HG03039 (cell line): ENCODE results near the gene ERC1.
"Not testable (repeated sequence)": the region's sequence is repeated elsewhere in the genome, so short reads cannot be mapped to it uniquely, and the experiment has no call there.

Experiments used
- ATAC-seq: cut with Tn5 transposase; IDR thresholded peaks from one replicate; pipeline ENCODE4 v1.9.1; 2021; ENCODE audit warnings: mild to moderate bottlenecking, moderate library complexity; ENCODE audit not compliant: unreplicated experiment

Gene ERC1

DNA sequence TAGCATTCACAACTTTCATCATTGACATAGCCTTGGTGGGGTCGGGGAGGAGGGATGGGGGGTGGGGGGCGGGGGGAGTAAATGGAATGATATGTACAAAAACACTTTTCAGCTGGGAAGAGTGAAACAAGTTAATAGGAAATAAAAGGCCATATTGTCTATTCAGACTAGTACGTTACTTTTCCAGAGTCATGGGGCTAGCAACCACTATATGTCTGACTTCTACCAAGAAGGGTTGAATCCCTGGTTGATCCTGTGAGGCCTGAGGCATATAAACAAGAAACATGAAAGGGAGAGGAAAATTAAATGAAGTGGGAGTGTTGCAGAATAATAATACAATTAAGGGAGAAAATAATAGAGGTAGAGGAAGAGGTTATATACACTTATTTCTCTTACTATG is 225.5 kb downstream of the ERC1 start:
- ATAC-seq, result no peak

DNA sequence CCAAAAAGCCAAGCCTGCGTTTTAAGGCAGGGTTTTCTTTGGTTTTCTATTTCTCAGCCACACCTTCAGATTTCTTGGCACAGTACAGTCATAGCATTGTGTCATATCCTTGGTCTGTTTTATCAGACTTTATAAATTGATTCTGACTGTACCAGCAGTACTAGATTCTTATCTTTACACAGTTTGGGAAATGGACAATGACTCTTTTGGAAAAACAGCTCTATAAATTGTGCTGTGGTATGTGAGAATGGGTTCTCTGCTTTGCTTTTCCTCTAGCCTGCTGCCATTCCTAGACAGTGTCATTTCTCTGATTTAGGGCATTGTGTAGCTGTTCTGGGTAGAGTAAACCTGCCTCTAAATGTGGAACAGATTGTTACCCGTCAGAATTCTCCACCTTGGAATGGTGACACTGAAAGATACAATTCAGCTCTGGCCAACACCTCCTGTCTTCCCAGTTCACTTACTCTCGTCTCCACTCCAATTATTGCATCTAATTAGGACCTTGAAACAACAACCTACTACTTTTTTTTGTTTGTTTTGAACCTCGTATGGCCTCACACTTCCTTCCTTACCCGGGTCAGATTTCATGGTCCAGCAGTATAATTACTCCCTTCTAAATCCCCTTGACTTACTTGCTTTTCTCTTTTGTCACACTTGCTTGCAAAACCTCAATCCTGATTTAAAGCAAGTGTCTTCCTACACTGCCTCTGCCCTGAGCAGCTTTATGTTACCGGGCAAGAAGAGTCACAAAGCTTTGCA is 226.3 kb downstream of the ERC1 start:
- no peak for ATAC-seq

- no peak for ATAC-seq
Observed at GRCh38 chr12:1218369-1218768, 227.3 kb downstream of the ERC1 start.

- ATAC-seq, result no peak
Observed at GRCh38 chr12:1220127-1221092, 229.4 kb downstream of the ERC1 start.

DNA sequence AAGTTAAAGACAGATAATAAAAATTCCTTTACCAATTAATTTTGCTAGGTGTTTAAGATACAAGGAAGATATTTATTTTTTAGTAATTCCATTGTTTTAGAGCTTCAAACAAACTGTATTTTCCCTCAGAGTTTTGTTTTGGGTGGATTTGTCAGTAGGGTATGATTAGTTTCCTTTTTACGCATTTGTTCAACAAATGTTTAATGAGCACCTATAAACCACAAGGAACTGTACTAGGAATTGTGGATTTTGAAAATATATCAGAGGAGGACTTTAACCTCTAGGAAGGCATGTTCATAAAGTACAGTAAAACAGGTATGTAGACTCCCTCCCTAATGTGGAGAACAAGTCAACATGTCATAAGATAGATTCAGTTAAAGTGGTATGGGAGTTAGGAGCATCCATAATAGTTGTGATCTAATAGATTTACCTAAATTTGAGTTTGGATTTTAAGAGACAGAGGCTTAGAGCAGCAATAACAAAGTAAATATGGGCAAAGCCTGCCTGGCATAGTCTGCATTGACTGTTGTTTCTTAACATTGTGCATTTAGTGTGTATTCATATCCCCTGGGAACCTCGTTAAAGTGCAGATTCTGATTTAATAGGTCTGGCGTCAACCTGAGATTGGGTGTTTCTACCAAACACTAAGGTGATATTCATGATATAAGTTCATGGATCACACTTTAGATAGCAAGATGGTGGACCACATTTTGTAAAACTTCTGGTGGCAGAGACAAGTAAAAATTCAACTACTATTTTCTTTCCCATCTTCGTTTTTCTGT is 232.0 kb downstream of the ERC1 start:
- ATAC-seq, result no peak

DNA sequence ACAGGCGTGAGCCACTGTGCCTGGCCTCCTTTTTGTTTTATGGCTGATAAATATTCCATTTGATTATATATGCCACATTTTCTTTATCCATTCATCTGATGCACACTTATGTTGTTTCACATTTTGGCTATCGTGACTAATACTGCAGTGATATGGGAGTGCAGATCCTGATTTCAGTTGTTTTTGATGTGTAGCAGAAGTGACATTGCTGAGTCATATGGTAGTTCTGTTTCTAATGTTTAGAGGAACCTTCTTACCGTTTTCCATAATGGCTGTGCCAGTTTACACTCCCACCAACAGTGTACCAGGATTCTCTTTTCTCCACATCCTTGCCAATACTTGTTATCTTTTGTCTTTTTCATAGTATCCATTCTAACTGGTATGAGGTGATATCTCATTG is 235.9 kb downstream of the ERC1 start:
- no peak for ATAC-seq

DNA sequence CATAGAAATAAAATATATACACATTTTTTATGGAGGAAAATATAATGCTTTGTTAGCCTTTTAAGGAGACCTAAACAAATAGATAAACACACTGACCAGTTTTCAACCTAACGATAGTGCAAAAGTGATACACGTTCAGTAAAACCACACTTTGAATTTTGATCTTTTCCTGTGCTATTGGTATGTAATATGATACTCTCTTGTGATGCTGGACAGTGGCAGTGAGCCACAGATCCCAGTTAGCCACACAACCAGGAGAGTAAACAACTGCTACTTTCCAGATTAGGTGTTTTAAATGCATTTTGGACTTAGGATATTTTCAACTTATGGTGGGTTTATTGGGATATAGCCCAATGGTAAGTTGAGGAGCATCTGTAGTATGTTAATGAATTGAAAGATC is 243.1 kb downstream of the ERC1 start:
- ATAC-seq, result no peak

DNA sequence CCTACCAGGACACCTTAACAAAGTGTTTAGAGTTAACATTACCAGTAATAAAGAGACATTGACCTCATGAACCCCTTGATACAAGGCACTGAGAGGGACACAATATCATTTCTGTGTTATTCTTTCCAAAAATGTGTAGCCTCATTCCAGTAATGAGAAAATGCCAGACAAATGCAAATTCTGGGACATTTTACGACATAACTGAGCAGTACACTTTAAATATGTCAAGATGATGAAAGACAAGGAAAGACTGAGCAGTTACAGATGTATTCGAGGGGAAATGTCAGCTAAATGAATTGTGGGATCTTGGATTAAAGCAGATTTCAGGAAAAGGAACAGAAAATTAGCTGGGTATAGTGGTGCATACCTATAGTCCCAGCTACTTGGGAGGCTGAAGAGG is 255.6 kb downstream of the ERC1 start:
- ATAC-seq, result no peak

- no peak for ATAC-seq
Observed at GRCh38 chr12:1250641-1251040, 259.6 kb downstream of the ERC1 start.

DNA sequence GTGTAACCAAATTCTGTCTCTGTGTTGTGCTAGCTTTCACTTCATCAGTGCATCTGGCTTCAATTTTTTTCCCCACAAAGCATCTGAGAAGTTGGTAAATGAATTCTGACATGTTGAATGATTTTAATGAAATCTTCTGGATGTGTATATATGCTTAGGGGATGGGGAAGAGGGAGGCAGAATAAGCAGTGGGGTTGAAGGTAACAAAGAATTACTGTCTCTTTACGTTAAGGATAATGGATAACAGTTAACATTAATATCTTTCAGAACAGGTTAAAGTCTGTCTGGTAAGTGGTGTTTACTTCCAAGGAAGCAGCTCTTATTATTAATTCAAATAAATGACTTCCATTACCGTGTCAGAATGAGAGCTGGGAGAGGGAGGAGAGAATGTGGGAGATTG is 261.7 kb downstream of the ERC1 start:
- ATAC-seq, result no peak

GRCh38 chr12:1255125-1255524 is 264.1 kb downstream of the ERC1 start:
- not testable (repeated sequence) for ATAC-seq

GRCh38 chr12:1255854-1256253 is 264.8 kb downstream of the ERC1 start:
- ATAC-seq, result not testable (repeated sequence)

DNA sequence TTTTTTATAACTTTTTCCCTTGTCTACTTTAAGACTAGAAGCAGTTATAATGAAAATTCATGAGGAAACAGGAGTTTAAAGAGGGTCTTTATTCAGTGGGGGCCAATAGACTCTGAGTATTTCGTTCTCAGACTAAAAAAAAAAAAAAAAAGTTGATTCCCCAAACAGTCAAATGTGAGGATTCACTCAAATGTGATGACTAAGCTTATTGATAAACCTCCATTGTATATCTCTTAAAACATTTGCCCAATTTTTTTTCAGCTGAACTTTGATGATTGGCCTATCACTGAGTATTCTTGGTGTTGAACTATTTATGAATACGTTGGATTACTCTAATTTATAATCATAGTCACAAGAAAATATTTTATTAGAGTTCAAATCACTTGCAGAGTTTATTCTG is 265.3 kb downstream of the ERC1 start:
- no peak for ATAC-seq

DNA sequence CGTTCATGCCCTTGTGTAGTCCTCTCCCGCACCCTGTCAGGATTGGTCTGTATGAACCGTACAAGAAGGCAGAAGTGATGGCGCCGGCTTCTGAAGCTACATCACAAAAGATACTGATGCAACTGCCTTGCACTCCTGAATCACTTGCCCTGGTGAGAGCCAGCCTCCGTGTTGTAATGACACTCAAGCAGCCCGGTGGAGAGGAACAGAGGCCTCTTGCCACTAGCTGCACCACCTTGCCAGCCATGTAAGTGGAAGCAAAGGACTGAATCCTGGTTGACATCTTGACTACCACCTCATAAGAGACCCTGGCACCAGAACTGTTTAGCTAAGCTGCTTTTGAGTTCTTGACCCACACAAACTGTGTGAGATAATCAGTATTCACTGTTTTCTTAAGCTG is 266.0 kb downstream of the ERC1 start:
- ATAC-seq, result no peak

GRCh38 chr12:1262011-1262410 is 271.0 kb downstream of the ERC1 start:
- no peak for ATAC-seq

GRCh38 chr12:1267243-1267642 is 276.2 kb downstream of the ERC1 start:
- ATAC-seq, result no peak

DNA sequence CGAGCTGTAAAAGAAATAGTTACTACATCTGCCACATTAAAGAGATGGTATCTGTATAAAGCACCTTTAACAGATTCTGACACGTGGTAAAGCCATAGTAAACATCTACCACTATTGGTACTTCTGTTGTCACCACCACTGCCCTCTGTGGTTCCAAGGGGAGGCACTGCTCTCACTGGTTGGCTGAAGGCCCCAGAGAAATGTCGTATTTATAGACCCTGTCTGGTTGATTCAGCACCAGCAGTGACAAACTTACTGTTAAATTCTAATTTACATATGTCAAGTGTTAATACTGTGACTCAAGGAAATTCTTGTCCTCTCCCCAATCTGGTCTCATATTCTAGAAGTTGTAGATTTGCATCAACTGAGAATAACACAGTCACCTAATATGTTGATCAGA is 281.1 kb downstream of the ERC1 start:
- ATAC-seq, result no peak

GRCh38 chr12:1273051-1273450 is 282.0 kb downstream of the ERC1 start:
- ATAC-seq, result no peak

DNA sequence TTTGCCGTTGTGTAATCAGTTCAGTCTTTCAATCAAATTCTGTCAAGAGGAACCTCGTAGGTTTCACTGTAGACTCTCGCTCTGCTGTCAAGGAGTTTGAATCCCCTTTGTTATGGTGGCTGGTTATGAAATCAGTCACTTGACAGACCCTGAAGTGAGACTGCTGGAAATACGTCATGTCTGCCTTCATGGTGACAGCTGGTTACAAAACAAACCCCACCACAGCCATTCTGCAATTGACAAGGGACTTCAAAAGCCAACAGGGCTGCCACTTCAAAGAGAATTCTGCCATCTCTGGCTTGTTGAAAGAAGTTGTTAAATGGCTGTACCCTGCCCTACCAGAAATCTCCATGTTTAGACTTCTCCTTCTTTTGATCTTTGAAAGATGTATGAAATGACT is 286.9 kb downstream of the ERC1 start:
- ATAC-seq, result no peak

GRCh38 chr12:1279050-1279449 is 288.0 kb downstream of the ERC1 start:
- ATAC-seq, result no peak

- ATAC-seq, result no peak
Observed at GRCh38 chr12:1280059-1280458, 289.0 kb downstream of the ERC1 start.
